ENCODE data around the gene SESTD1.

- TF ChIP-seq POLR2A (IDR thresholded peaks at IDR 0.05) (no peak), EP300 (IDR thresholded peaks at IDR 0.05) (no peak), CTCF (IDR thresholded peaks at IDR 0.05) (no peak)
Observed at GRCh38 chr2:179263015-179263414, 1.6 kb downstream of the SESTD1 start.
